Renal cortex interstitium (tissue), 11 donors: ENCODE results near the gene IGF2BP3. TPM values are rescaled to one million over a fixed set of nuclear protein-coding genes. Genes with fewer than 3 reads are reported as not detected.
A peak's percentile ranks its signal among the peaks of the same experiment; 100 is the strongest.

Source experiments
- DNase-seq, 11 donors: peaks; one replicate each; pipeline ENCODE4 v3.0.0-alpha.2; 2013; ENCODE audit warnings: low read depth in 9 of 11, low spot score in 4 of 11; ENCODE audit errors: extremely low read depth in 1 of 11
- polyA plus RNA-seq, 3 donors: library from polyadenylated mRNA; unstranded; fragments of 120-200 nt; gene quantifications; one replicate each; pipeline ENCODE4 v1.2.1, GENCODE V29; 2013; ENCODE audit not compliant: insufficient read length in 3 of 3

IGF2BP3 gene
- polyA plus RNA-seq, 3 donors = 62.2 to 79.2 (median 66.8) TPM

- peak in 3 of 11 donors; percentile 31 to 54 (median 49) for DNase-seq
These were observed 208.3 kb downstream of the IGF2BP3 start for GRCh38 chr7:23261843-23262452.

DNA sequence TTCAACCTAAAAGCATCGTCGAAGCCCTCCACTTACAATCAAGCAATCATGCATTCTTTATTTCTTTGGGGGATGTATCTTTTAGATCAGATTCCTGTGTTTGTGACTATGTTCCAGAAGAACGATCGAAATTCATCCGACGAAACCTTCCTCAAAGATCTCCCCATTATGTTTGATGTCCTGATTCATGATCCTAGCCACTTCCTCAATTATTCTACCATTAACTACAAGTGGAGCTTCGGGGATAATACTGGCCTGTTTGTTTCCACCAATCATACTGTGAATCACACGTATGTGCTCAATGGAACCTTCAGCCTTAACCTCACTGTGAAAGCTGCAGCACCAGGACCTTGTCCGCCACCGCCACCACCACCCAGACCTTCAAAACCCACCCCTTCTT lies 209.9 kb downstream of the IGF2BP3 start:
- no peak for DNase-seq

Other genes starting within 250 kb of the IGF2BP3 start
- gene GPNMB, start 223.7 kb downstream of the IGF2BP3 start, polyA plus RNA-seq = 10 to 100 TPM; 10.7 to 21.4 (median 19.9) TPM
- 10 to 100 TPM; 51.1 to 55.6 (median 52.9) TPM for gene MALSU1, start 171.2 kb downstream of the IGF2BP3 start, polyA plus RNA-seq
- gene TRA2A, start 61.5 kb upstream of the IGF2BP3 start, polyA plus RNA-seq = 100 to 1,000 TPM; 178 to 248 (median 209) TPM
- gene CCDC126, start 126.9 kb upstream of the IGF2BP3 start, polyA plus RNA-seq = 10 to 100 TPM; 14.4 to 17.2 (median 16.6) TPM
- gene FAM221A, start 209.7 kb upstream of the IGF2BP3 start, polyA plus RNA-seq = 10 to 100 TPM; 12.8 to 29.0 (median 20.2) TPM
- 1 to 10 TPM in 1 of 3 donors, under 1 TPM in 2; 0.72 to 1.4 (median 0.81) TPM for gene STK31, start 239.7 kb upstream of the IGF2BP3 start, polyA plus RNA-seq